RWPE2 (cell line): ENCODE measurements around the gene FHOD3.

Experiments
- ATAC-seq: fragments of 200-7000 bp; cut with Tn5 transposase; 3 replicates; pipeline ENCODE4 v1.9.1; 2021; ENCODE audit warnings: low read depth
- DNase-seq: peaks from one replicate; pipeline ENCODE4 v3.0.0-alpha.2; 2020; ENCODE audit warnings: low spot score
- H3K27ac ChIP-seq: fragments of 450-650 bp; 2 replicates; pipeline ENCODE4 v1.5.1; 2017; ENCODE audit warnings: mild to moderate bottlenecking; ENCODE audit not compliant: poor library complexity, severe bottlenecking
- H3K27me3 ChIP-seq: fragments of 250-450 bp; sonication (Bioruptor Pico); 2 replicates; pipeline ENCODE4 v1.5.1; 2021; ENCODE audit warnings: mild to moderate bottlenecking, moderate library complexity; ENCODE audit not compliant: insufficient read depth, poor library complexity, severe bottlenecking
- H3K36me3 ChIP-seq: fragments of 250-450 bp; sonication (Bioruptor Pico); 2 replicates; pipeline ENCODE4 v1.5.1; 2020; ENCODE audit warnings: low read depth, mild to moderate bottlenecking, moderate library complexity
- H3K4me1 ChIP-seq: fragments of 250-450 bp; sonication (Bioruptor Pico); 2 replicates; pipeline ENCODE4 v1.5.1; 2021; ENCODE audit warnings: mild to moderate bottlenecking, moderate library complexity; ENCODE audit not compliant: insufficient read depth, poor library complexity, severe bottlenecking
- H3K4me3 ChIP-seq: fragments of 250-450 bp; sonication (Bioruptor Pico); 2 replicates; pipeline ENCODE4 v1.5.1; 2021; ENCODE audit warnings: mild to moderate bottlenecking, moderate library complexity; ENCODE audit not compliant: severe bottlenecking
- H3K9me3 ChIP-seq: fragments of 250-450 bp; sonication (Bioruptor Pico); 2 replicates; pipeline ENCODE4 v1.5.1; 2021; ENCODE audit warnings: mild to moderate bottlenecking, moderate library complexity; ENCODE audit not compliant: severe bottlenecking
- CTCF ChIP-seq: fragments of 450-650 bp; IDR thresholded peaks from one replicate; pipeline ENCODE4 v1.5.1; 2017; ENCODE audit warnings: mild to moderate bottlenecking, moderate library complexity; ENCODE audit not compliant: poor library complexity, severe bottlenecking

FHOD3 gene

DNA sequence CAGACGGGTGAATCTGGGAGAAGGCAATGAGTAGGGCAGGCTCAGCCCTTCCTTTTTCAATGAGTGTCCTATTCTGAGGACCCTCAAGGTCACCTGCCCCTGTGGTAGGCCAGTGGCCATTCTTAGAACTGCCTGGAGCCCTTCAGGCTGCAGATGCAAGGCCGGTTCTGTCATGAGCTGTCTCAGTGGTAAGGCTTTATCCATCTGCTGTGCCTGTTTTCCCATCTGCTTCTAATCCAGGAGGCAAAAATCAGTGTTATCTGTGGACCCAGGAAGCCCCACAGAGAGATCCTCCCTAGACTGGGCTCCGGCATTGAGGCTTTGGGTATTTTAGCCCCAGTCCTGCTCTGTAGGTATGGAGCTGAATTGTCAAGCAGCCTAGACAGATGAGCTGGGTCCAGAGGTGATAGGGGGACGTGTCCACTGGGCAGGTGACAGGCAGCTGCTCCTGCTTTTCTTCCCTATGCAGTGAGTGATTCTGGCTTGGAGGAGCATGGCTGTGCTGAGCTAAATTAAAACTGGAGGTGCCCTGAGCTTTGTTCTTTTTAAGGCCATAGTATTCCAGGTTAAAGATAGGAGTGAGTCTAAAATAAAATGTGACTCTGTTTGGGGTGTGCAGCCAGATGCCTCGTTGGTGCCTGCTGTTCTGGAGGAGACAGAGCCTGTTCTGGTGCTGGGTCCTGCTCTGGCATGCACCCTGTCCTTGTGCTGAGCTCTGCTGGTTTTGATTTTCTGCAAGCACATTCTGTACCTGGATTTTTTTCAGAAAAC, 92.5 kb downstream of the FHOD3 start:
- H3K9me3 ChIP-seq = peaks cover 4% of the 10 kb centered on the region

GRCh38 chr18:36391426-36392145, 94.1 kb downstream of the FHOD3 start:
- peaks cover 12% of the 10 kb centered on the region for H3K9me3 ChIP-seq
- no peak for TF ChIP-seq CTCF
- no peak overlapping the region for H3K4me3 ChIP-seq
- DNase-seq (no peak), ATAC-seq (no peak)
- peaks cover 7% of the 10 kb centered on the region for H3K4me1 ChIP-seq
- no peaks in the 10 kb centered on the region for H3K36me3 ChIP-seq
- no peak overlapping the region for H3K27ac ChIP-seq
- no peaks in the 10 kb centered on the region for H3K27me3 ChIP-seq

More for the DNA sequence above, 92.5 kb downstream of the FHOD3 start:
- Histone ChIP-seq H3K4me3 (no peak overlapping the region), H3K27ac (no peak overlapping the region), H3K4me1 (peaks cover 16% of the 10 kb centered on the region), H3K36me3 (no peaks in the 10 kb centered on the region), H3K27me3 (no peaks in the 10 kb centered on the region)
- DNase-seq (no peak), ATAC-seq (no peak)
- TF ChIP-seq CTCF = no peak

GRCh38 chr18:36392164-36392978, 94.9 kb downstream of the FHOD3 start:
- Histone ChIP-seq H3K36me3 (no peaks in the 10 kb centered on the region), H3K27me3 (no peaks in the 10 kb centered on the region), H3K9me3 (peaks cover 12% of the 10 kb centered on the region), H3K27ac (no peak overlapping the region), H3K4me1 (peaks cover 5% of the 10 kb centered on the region), H3K4me3 (no peak overlapping the region)
- no peak for TF ChIP-seq CTCF
- DNase-seq (no peak), ATAC-seq (no peak)

DNA sequence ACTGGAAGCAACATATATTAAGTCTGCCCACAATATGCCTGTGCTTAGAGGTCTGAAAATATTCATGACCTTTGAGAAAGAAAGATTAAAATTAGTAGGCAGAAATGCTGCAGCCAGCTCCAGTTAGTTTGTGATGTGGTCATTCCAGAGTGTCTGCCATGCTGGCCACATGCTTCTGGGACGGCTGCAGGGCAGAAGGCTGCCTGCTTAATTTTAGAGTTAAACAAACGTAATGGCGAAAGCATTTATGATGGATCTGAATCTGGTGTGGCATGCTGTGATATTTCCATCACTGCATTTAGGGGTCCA, 95.4 kb downstream of the FHOD3 start:
- DNase-seq = no peak
- Histone ChIP-seq H3K4me3 (no peak overlapping the region), H3K4me1 (peaks cover 10% of the 10 kb centered on the region), H3K36me3 (no peaks in the 10 kb centered on the region), H3K27ac (no peak overlapping the region), H3K27me3 (no peaks in the 10 kb centered on the region), H3K9me3 (peaks cover 12% of the 10 kb centered on the region)
- TF ChIP-seq CTCF = no peak
- no peak for ATAC-seq
